ENCODE measurements around the gene RNFT2.
"Not testable (repeated sequence)": the region's sequence is repeated elsewhere in the genome, so short reads cannot be mapped to it uniquely, and the experiment has no call there.

The RNFT2 gene

GRCh38 chr12:116736962-116737773, 947 bp upstream of the RNFT2 start:
- TF ChIP-seq CTCF (IDR thresholded peaks at IDR 0.05): no peak
- H3K4me1 ChIP-seq: peaks cover 5 to 18% (median 11%) of the 10 kb centered on the region in 4 donors
- peaks cover 0 to 24% (median 3%) of the 10 kb centered on the region in 3 donors for H3K36me3 ChIP-seq
- H3K4me3 ChIP-seq: peak overlapping the region; percentile 94 to 96
- intact Hi-C loops (cut with DNase I; ENCODE audit: low total_unique reads): loop anchor here (10.0 kb wide), 2 partner anchors 78 to 128 kb away; no protein-coding TSS in a partner anchor
- no peak for DNase-seq
- no peaks in the 10 kb centered on the region for H3K9me3 ChIP-seq
- H3K27ac ChIP-seq: peak overlapping the region; percentile 73 to 79
- H3K27me3 ChIP-seq: no peaks in the 10 kb centered on the region

GRCh38 chr12:116739381-116739887, 1.3 kb downstream of the RNFT2 start:
- H3K9me3 ChIP-seq: no peaks in the 10 kb centered on the region
- no peak overlapping the region for H3K4me3 ChIP-seq
- no peak overlapping the region for H3K27ac ChIP-seq
- no peak for DNase-seq
- no peak for TF ChIP-seq CTCF (IDR thresholded peaks at IDR 0.05)
- H3K36me3 ChIP-seq: peaks cover 0 to 8% (median 3%) of the 10 kb centered on the region in 3 donors
- H3K4me1 ChIP-seq: peaks cover 5 to 18% (median 11%) of the 10 kb centered on the region in 4 donors
- H3K27me3 ChIP-seq: no peaks in the 10 kb centered on the region
- intact Hi-C loops (cut with DNase I; ENCODE audit: low total_unique reads): loop anchor here (10.0 kb wide), 2 partner anchors 75 to 125 kb away; no protein-coding TSS in a partner anchor

- DNase-seq; intact Hi-C loops (cut with DNase I; ENCODE audit: low total_unique reads): not testable (repeated sequence)
Measured at GRCh38 chr12:116742787-116743186, 4.7 kb downstream of the RNFT2 start.

GRCh38 chr12:116744766-116745165, 6.7 kb downstream of the RNFT2 start:
- Histone ChIP-seq H3K9me3 (no peaks in the 10 kb centered on the region), H3K4me3 (no peak overlapping the region), H3K4me1 (no peaks in the 10 kb centered on the region), H3K27me3 (no peaks in the 10 kb centered on the region), H3K36me3 (no peaks in the 10 kb centered on the region), H3K27ac (no peak overlapping the region)
- intact Hi-C loops (cut with DNase I; ENCODE audit: low total_unique reads): no loop called here
- no peak for TF ChIP-seq CTCF (IDR thresholded peaks at IDR 0.05)
- DNase-seq: no peak

More at GRCh38 chr12:116742787-116743186, 4.7 kb downstream of the RNFT2 start:
- H3K27me3 ChIP-seq, H3K9me3 ChIP-seq, H3K27ac ChIP-seq, H3K36me3 ChIP-seq, H3K4me3 ChIP-seq, H3K4me1 ChIP-seq: not testable (repeated sequence)

GRCh38 chr12:116745554-116745953, 7.4 kb downstream of the RNFT2 start:
- TF ChIP-seq CTCF (IDR thresholded peaks at IDR 0.05): no peak
- Histone ChIP-seq H3K27ac (no peak overlapping the region), H3K27me3 (no peaks in the 10 kb centered on the region), H3K4me1 (no peaks in the 10 kb centered on the region), H3K36me3 (no peaks in the 10 kb centered on the region), H3K9me3 (no peaks in the 10 kb centered on the region), H3K4me3 (no peak overlapping the region)
- DNase-seq: no peak
- intact Hi-C loops (cut with DNase I; ENCODE audit: low total_unique reads): no loop called here

GRCh38 chr12:116749884-116750283, 11.8 kb downstream of the RNFT2 start:
- intact Hi-C loops (cut with DNase I; ENCODE audit: low total_unique reads): no loop called here
- H3K9me3 ChIP-seq: no peaks in the 10 kb centered on the region
- H3K4me1 ChIP-seq: no peaks in the 10 kb centered on the region
- peak in 1 of 2 donors; percentile 53 for DNase-seq
- no peak overlapping the region for H3K4me3 ChIP-seq
- H3K27me3 ChIP-seq: no peaks in the 10 kb centered on the region
- no peak for TF ChIP-seq CTCF (IDR thresholded peaks at IDR 0.05)
- no peak overlapping the region for H3K27ac ChIP-seq
- H3K36me3 ChIP-seq: no peaks in the 10 kb centered on the region
